H1 (cell line): ENCODE data around the gene POLR2C. TPM values are rescaled to one million over a fixed set of nuclear protein-coding genes. Genes with fewer than 3 reads are reported as not detected.

Experiments used
- CTCF ChIA-PET: fragments of 300-600 bp; sonication (Branson Sonifier 250); formaldehyde crosslinking; loops from one replicate; lab custom pipeline; 2021; ENCODE audit not compliant: partially characterized antibody; lab: Charles Lee
- POLR2A ChIA-PET: fragments of 300-600 bp; sonication (Branson Sonifier 250); formaldehyde crosslinking; loops from one replicate; lab custom pipeline; 2021; ENCODE audit warnings: inconsistent platforms; ENCODE audit not compliant: partially characterized antibody; lab: Charles Lee
- DNase-seq, 2 experiments: peaks; one replicate each; pipeline versions ENCODE4 v3.0.0 to v3.0.0-alpha.2; 2010 to 2022; ENCODE audit warnings: low spot score in 2 of 2, low read depth in 1 of 2, mixed read lengths in 1 of 2
- FAIRE-seq: peaks from 2 replicates; lab custom pipeline; 2011; peaks lifted over from hg19 to GRCh38; lab: Jason Lieb, UNC
- H2AFZ ChIP-seq: 2 replicates; pipeline ENCODE4 v1.8.1; 2012; ENCODE audit warnings: low read length, inconsistent platforms
- H2AK5ac ChIP-seq: 2 replicates; pipeline ENCODE4 v1.6.1; 2013; ENCODE audit warnings: low read depth, low read length
- H2BK120ac ChIP-seq: replicated peaks from 2 replicates; pipeline ENCODE3; 2013; ENCODE audit warnings: low read depth, low read length, inconsistent platforms
- H2BK12ac ChIP-seq: 2 replicates; pipeline ENCODE4 v1.6.1; 2013; ENCODE audit warnings: low read depth, low read length
- H2BK15ac ChIP-seq: 2 replicates; pipeline ENCODE4 v1.6.1; 2013; ENCODE audit warnings: low read length
- H2BK20ac ChIP-seq: 2 replicates; pipeline ENCODE4 v1.6.1; 2013; ENCODE audit warnings: low read length
- H2BK5ac ChIP-seq: 2 replicates; pipeline ENCODE4 v1.6.1; 2013; ENCODE audit warnings: low read depth, low read length
- H3K14ac ChIP-seq: 2 replicates; pipeline ENCODE4 v1.6.1; 2013; ENCODE audit warnings: inconsistent platforms; ENCODE audit not compliant: insufficient read length
- H3K18ac ChIP-seq: 2 replicates; pipeline ENCODE4 v1.6.1; 2013; ENCODE audit warnings: low read length; ENCODE audit errors: extremely low read depth
- H3K23ac ChIP-seq: 2 replicates; pipeline ENCODE4 v1.6.1; 2013; ENCODE audit warnings: inconsistent platforms; ENCODE audit not compliant: insufficient read length
- H3K23me2 ChIP-seq: 2 replicates; pipeline ENCODE4 v1.6.1; 2013; ENCODE audit warnings: low read depth, low read length
- H3K27ac ChIP-seq: 2 replicates; pipeline ENCODE4 v1.6.1; 2011; ENCODE audit warnings: low read depth, low read length, inconsistent platforms
- H3K27me3 ChIP-seq, 4 experiments: replicated peaks in 1 of 4; 1 replicate in 1 of 4; 2 replicates in 3 of 4; pipeline versions ENCODE4 v1.6.1 to v1.8.1; 2011 to 2013; ENCODE audit warnings: low read length in 3 of 4, mild to moderate bottlenecking in 3 of 4, inconsistent platforms in 2 of 4, mixed read lengths in 2 of 4, moderate library complexity in 1 of 4; ENCODE audit not compliant: control insufficient read depth in 3 of 4, insufficient read depth in 3 of 4; ENCODE audit errors: extremely low read depth in 1 of 4
- H3K36me3 ChIP-seq, 4 experiments: 2 replicates each; pipeline versions ENCODE4 v1.6.1 to v1.8.1; 2011 to 2013; ENCODE audit warnings: mild to moderate bottlenecking in 4 of 4, low read length in 3 of 4, moderate library complexity in 2 of 4, control low read depth in 1 of 4, inconsistent platforms in 1 of 4; ENCODE audit not compliant: insufficient read depth in 4 of 4, control insufficient read depth in 2 of 4
- H3K4ac ChIP-seq: replicated peaks from 2 replicates; pipeline ENCODE3; 2013; ENCODE audit warnings: low read length, low read depth, mixed read lengths, inconsistent platforms; ENCODE audit not compliant: insufficient read length
- H3K4me1 ChIP-seq, 4 experiments: replicated peaks in 1 of 4; 1 replicate in 1 of 4; 2 replicates in 3 of 4; pipeline versions ENCODE4 v1.6.1 to v1.8.1; 2011 to 2013; ENCODE audit warnings: low read length in 3 of 4, inconsistent platforms in 2 of 4, mixed read lengths in 1 of 4; ENCODE audit not compliant: insufficient read depth in 4 of 4, control insufficient read depth in 3 of 4
- H3K4me2 ChIP-seq, 2 experiments: 2 replicates each; pipeline versions ENCODE4 v1.6.1 to v1.8.1; 2011 to 2013; ENCODE audit warnings: low read depth in 2 of 2, low read length in 2 of 2, control low read depth in 1 of 2, inconsistent platforms in 1 of 2, mild to moderate bottlenecking in 1 of 2; ENCODE audit not compliant: insufficient read depth in 1 of 2
- H3K4me3 ChIP-seq, 4 experiments: fragments of 200-600, 300-600 bp in 1 of 4; sonication (generic), shearing (Covaris generic), sonication (Bioruptor Twin) in 1 of 4; 2 replicates each; pipeline versions ENCODE4 v1.5.1 to v1.8.1; 2011 to 2016; ENCODE audit warnings: low read length in 4 of 4, low read depth in 3 of 4, control low read depth in 2 of 4, inconsistent platforms in 2 of 4, mild to moderate bottlenecking in 2 of 4, mixed read lengths in 1 of 4, moderate library complexity in 1 of 4; ENCODE audit not compliant: insufficient read depth in 2 of 4; ENCODE audit errors: extremely low read depth in 1 of 4
- H3K56ac ChIP-seq: replicated peaks from 2 replicates; pipeline ENCODE3; 2013; ENCODE audit warnings: low read depth, mild to moderate bottlenecking, mixed read lengths, low read length, inconsistent platforms; ENCODE audit not compliant: insufficient read length
- H3K79me1 ChIP-seq: 2 replicates; pipeline ENCODE4 v1.6.1; 2013; ENCODE audit warnings: low read depth, low read length, control low read depth
- H3K79me2 ChIP-seq, 2 experiments: 2 replicates each; pipeline versions ENCODE4 v1.6.1 to v1.8.1; 2012 to 2013; ENCODE audit warnings: low read length in 2 of 2, mild to moderate bottlenecking in 2 of 2, inconsistent platforms in 1 of 2; ENCODE audit not compliant: insufficient read depth in 2 of 2, control insufficient read depth in 1 of 2
- H3K9ac ChIP-seq, 4 experiments: replicated peaks in 1 of 4; 1 replicate in 1 of 4; 2 replicates in 3 of 4; pipeline versions ENCODE4 v1.6.1 to v1.8.1; 2011 to 2013; ENCODE audit warnings: low read depth in 3 of 4, low read length in 3 of 4, control low read depth in 2 of 4, mild to moderate bottlenecking in 2 of 4, moderate library complexity in 2 of 4, inconsistent platforms in 1 of 4; ENCODE audit errors: extremely low read depth in 1 of 4
- H3K9me3 ChIP-seq, 2 experiments: 2 replicates each; pipeline versions ENCODE4 v1.6.1 to v1.8.1; 2012 to 2013; ENCODE audit warnings: mild to moderate bottlenecking in 2 of 2, moderate library complexity in 2 of 2, control low read depth in 1 of 2, inconsistent platforms in 1 of 2, low read depth in 1 of 2, low read length in 1 of 2, mixed read lengths in 1 of 2; ENCODE audit not compliant: insufficient read depth in 2 of 2
- H4K20me1 ChIP-seq, 2 experiments: replicated peaks in 1 of 2; 2 replicates each; pipeline versions ENCODE3 to v1.8.1; 2011 to 2013; ENCODE audit warnings: inconsistent platforms in 2 of 2, low read length in 2 of 2, mild to moderate bottlenecking in 1 of 2; ENCODE audit not compliant: insufficient read depth in 2 of 2, control insufficient read depth in 1 of 2
- H4K5ac ChIP-seq: 2 replicates; pipeline ENCODE4 v1.6.1; 2013; ENCODE audit warnings: low read length, low read depth, mixed read lengths, inconsistent platforms; ENCODE audit not compliant: insufficient read length
- H4K8ac ChIP-seq: 2 replicates; pipeline ENCODE4 v1.8.0; 2013; ENCODE audit warnings: mild to moderate bottlenecking, moderate library complexity, low read length, inconsistent platforms; ENCODE audit not compliant: insufficient read depth; ENCODE audit errors: extremely low read depth
- H4K91ac ChIP-seq: replicated peaks from 2 replicates; pipeline ENCODE3; 2013; ENCODE audit warnings: low read length, mixed read lengths, inconsistent platforms; ENCODE audit not compliant: insufficient read length
- ASH2L ChIP-seq: fragments of 200-600, 300-600 bp; sonication (generic); IDR thresholded peaks from one replicate; pipeline ENCODE4 v1.7.1; 2017; ENCODE audit warnings: low read length
- CREB1 ChIP-seq: IDR thresholded peaks from 2 replicates; pipeline ENCODE4 v1.6.1; 2012; ENCODE audit warnings: inconsistent platforms
- JUN ChIP-seq: IDR thresholded peaks from 2 replicates; pipeline ENCODE4 v1.6.1; 2011; ENCODE audit warnings: low read depth, mild to moderate bottlenecking, improper control_type of control experiment, low read length
- KDM1A ChIP-seq: fragments of 200-600, 300-600 bp; sonication (generic); IDR thresholded peaks from 2 replicates; pipeline ENCODE4 v1.7.1; 2016; ENCODE audit warnings: mild to moderate bottlenecking, low read length, borderline replicate concordance
- MAFK ChIP-seq: IDR thresholded peaks from 2 replicates; pipeline ENCODE4 v1.6.1; 2012; ENCODE audit warnings: low read depth, mild to moderate bottlenecking, improper control_type of control experiment, low read length
- MAX ChIP-seq: IDR thresholded peaks from 2 replicates; pipeline ENCODE4 v1.6.1; 2012; ENCODE audit warnings: inconsistent platforms
- PHF8 ChIP-seq: fragments of 200-600 bp; sonication (generic); conservative IDR thresholded peaks from 2 replicates; pipeline ENCODE4 v1.7.1; 2012; ENCODE audit warnings: low read depth, mild to moderate bottlenecking, inconsistent platforms, low read length, moderate library complexity
- POU5F1 ChIP-seq: IDR thresholded peaks from 2 replicates; pipeline ENCODE4 v1.6.1; 2011; ENCODE audit warnings: low read depth, mild to moderate bottlenecking, low read length, moderate library complexity
- SAP30 ChIP-seq: fragments of 300-600 bp; sonication (generic); IDR thresholded peaks from 2 replicates; pipeline ENCODE4 v1.7.1; 2012; ENCODE audit warnings: low read length, moderate library complexity, mild to moderate bottlenecking, inconsistent platforms; ENCODE audit not compliant: insufficient read depth, insufficient replicate concordance
- SIX5 ChIP-seq: IDR thresholded peaks from 2 replicates; pipeline ENCODE4 v1.6.1; 2011; ENCODE audit warnings: mild to moderate bottlenecking, low read depth, low read length
- SP1 ChIP-seq: IDR thresholded peaks from 2 replicates; pipeline ENCODE4 v1.6.1; 2011; ENCODE audit warnings: low read depth, low read length
- TCF12 ChIP-seq: IDR thresholded peaks from 2 replicates; pipeline ENCODE4 v1.6.1; 2011; ENCODE audit warnings: low read depth, mild to moderate bottlenecking, low read length
- USF2 ChIP-seq: IDR thresholded peaks from 2 replicates; pipeline ENCODE4 v1.6.1; 2011; ENCODE audit warnings: low read length, improper control_type of control experiment
- YY1 ChIP-seq: IDR thresholded peaks from 2 replicates; pipeline ENCODE4 v1.6.1; 2011; ENCODE audit warnings: low read depth, mild to moderate bottlenecking, low read length
- WGBS, 2 experiments: shearing (Covaris generic) in 1 of 2; methylation state at CpG; one replicate each; pipeline versions ENCODE4 v1.1.6 to v1.1.7; 2013 to 2015; ENCODE audit warnings: low lambda C conversion rate in 2 of 2, mixed read lengths in 2 of 2, inconsistent platforms in 1 of 2, low coverage in 1 of 2, missing lambda C conversion rate in 1 of 2; ENCODE audit not compliant: insufficient replicate concordance in 2 of 2, insufficient coverage in 1 of 2, insufficient read length in 1 of 2; ENCODE audit errors: extremely low coverage in 1 of 2, missing lambda C conversion rate in 1 of 2; 5-methylcytosine and 5-hydroxymethylcytosine counted together
- polyA plus RNA-seq, 7 experiments: library from polyadenylated mRNA; depleted of rRNA in 3 of 7; stranded (reverse) in 5 of 7; unstranded in 2 of 7; fragments of >200 nt in 5 of 7; fragments of 200-250 nt in 2 of 7; gene quantifications; 1 replicate in 5 of 7; 2 replicates in 1 of 7; 4 replicates in 1 of 7; pipeline versions ENCODE4 v1.2.1 to v1.2.3, GENCODE V29; 2011 to 2013; ENCODE audit warnings: missing spikeins in 2 of 7, mixed read lengths in 2 of 7
- total RNA-seq: library from RNA; stranded (reverse); fragmentation: NEBNext Ultra II Directional; extraction: Animal tissue kit (Norgen Biotek cat#: 25700); gene quantifications from 2 replicates; pipeline ENCODE4 v1.2.1, GENCODE V29; 2021

POLR2C gene
- total and polyA plus RNA-seq, 2 of the 8 experiments (the other 6 are each of a cell fraction or from before 2014, with no cell fraction given) = 72.5 to 132 TPM

GRCh38 chr16:57489229-57489628 is 26.8 kb downstream of the POLR2C start:
- Histone ChIP-seq H3K27ac (no peak overlapping the region), H2BK12ac (no peak overlapping the region), H3K4me2 (no peak overlapping the region), H3K23ac (no peak overlapping the region), H4K20me1 (no peaks in the 10 kb centered on the region), H3K23me2 (peaks cover 9% of the 10 kb centered on the region; the same call in 1 of the 2 replicates), H3K79me1 (no peaks in the 10 kb centered on the region), H3K9ac (no peak overlapping the region), H3K9me3 (peaks cover 3 to 6% of the 10 kb centered on the region in 2 experiments; a peak in 1 of 4 replicates), H3K36me3 (no peaks in the 10 kb centered on the region), H3K18ac (no peak overlapping the region), H2BK15ac (no peak overlapping the region), H2AFZ (no peak overlapping the region), H2BK5ac (no peak overlapping the region), H4K8ac (no peak overlapping the region), H3K27me3 (peaks cover 0 to 12% (median 4%) of the 10 kb centered on the region in 4 experiments; a peak in 4 of 7 replicates), H3K4me1 (peaks cover 0 to 14% (median 10%) of the 10 kb centered on the region in 4 experiments; a peak in 6 of 7 replicates), H3K4ac (no peak overlapping the region), H3K4me3 (no peak overlapping the region), H2BK120ac (no peak overlapping the region), H2BK20ac (no peak overlapping the region), H4K5ac (no peak overlapping the region), H4K91ac (no peak overlapping the region), H2AK5ac (no peak overlapping the region), H3K79me2 (no peaks in the 10 kb centered on the region), H3K14ac (no peak overlapping the region), H3K56ac (no peak overlapping the region)
- DNase-seq (no peak), FAIRE-seq (no peak)
- ChIA-PET CTCF (interaction anchor here (0.9 to 1.7 kb wide), 7 partner anchors 8 to 70 kb away, joined by 3 to 13 read pairs (median 4); no protein-coding TSS in a partner anchor), POLR2A (interaction anchor here (0.8 kb wide), 1 partner anchor 10 kb away, joined by 4 read pairs; no protein-coding TSS in a partner anchor)
- 84% methylated on average over 5 of the region's 5 CpGs; no CpG with 5 or more reads in 1 of the 2 experiments for WGBS, 2 experiments
- no peak for TF ChIP-seq MAX
- no peak for TF ChIP-seq USF2
- TF ChIP-seq CREB1 = no peak
- no peak for TF ChIP-seq SIX5
- no peak for TF ChIP-seq TCF12
- TF ChIP-seq JUN = no peak
- no peak for TF ChIP-seq PHF8
- no peak for TF ChIP-seq MAFK
- TF ChIP-seq SAP30 = no peak
- TF ChIP-seq ASH2L = no peak
- no peak for TF ChIP-seq YY1
- no peak for TF ChIP-seq SP1
- no peak for TF ChIP-seq POU5F1
- TF ChIP-seq KDM1A = no peak
